ENCODE data around the gene OASL. TPM values are rescaled to one million over a fixed set of nuclear protein-coding genes. Genes with fewer than 3 reads are reported as not detected.
A peak's percentile ranks its signal among the peaks of the same experiment; 100 is the strongest.

Gene OASL
- total RNA-seq, 1 donor from 2014 or later = 0.58 TPM

- no peak for DNase-seq (ENCODE audit: low read depth)
- no peak overlapping the region for H3K4me3 ChIP-seq (ENCODE audit: low read depth, low read length)
- H3K36me3 ChIP-seq (ENCODE audit: control insufficient read depth, insufficient read depth, low read length) = no peaks in the 10 kb centered on the region
- TF ChIP-seq CTCF (IDR thresholded peaks at IDR 0.05; ENCODE audit: insufficient read depth, low read length, poor library complexity, severe bottlenecking) = no peak
- no peaks in the 10 kb centered on the region for H3K27me3 ChIP-seq (ENCODE audit: control insufficient read depth, insufficient read depth, low read length)
These were observed 17.3 kb downstream of the OASL start for GRCh38 chr12:121021754-121022153.

GRCh38 chr12:121018860-121019617 lies 20.0 kb downstream of the OASL start:
- DNase-seq (ENCODE audit: low read depth) = no peak
- Histone ChIP-seq H3K4me3 (ENCODE audit: low read depth, low read length) (no peak overlapping the region), H3K36me3 (ENCODE audit: control insufficient read depth, insufficient read depth, low read length) (no peaks in the 10 kb centered on the region), H3K27me3 (ENCODE audit: control insufficient read depth, insufficient read depth, low read length) (no peaks in the 10 kb centered on the region)
- no peak for TF ChIP-seq CTCF (IDR thresholded peaks at IDR 0.05; ENCODE audit: insufficient read depth, low read length, poor library complexity, severe bottlenecking)

- DNase-seq (ENCODE audit: low read depth) = no peak
- Histone ChIP-seq H3K36me3 (ENCODE audit: control insufficient read depth, insufficient read depth, low read length) (no peaks in the 10 kb centered on the region), H3K27me3 (ENCODE audit: control insufficient read depth, insufficient read depth, low read length) (no peaks in the 10 kb centered on the region), H3K4me3 (ENCODE audit: low read depth, low read length) (no peak overlapping the region)
- TF ChIP-seq CTCF (IDR thresholded peaks at IDR 0.05; ENCODE audit: insufficient read depth, low read length, poor library complexity, severe bottlenecking) = no peak
These were observed 21.0 kb downstream of the OASL start for GRCh38 chr12:121017966-121018491.

GRCh38 chr12:121015825-121016766 lies 22.9 kb downstream of the OASL start, which contains the start of gene C12orf43:
Gene C12orf43, minus strand, starts transcription at chr12:121016487. Its CDS starts 13 bp downstream, at chr12:121016474.
- peak; percentile 68 for DNase-seq (ENCODE audit: low read depth)

GRCh38 chr12:121013715-121014114 lies 25.3 kb downstream of the OASL start:
- Histone ChIP-seq H3K4me3 (ENCODE audit: low read depth, low read length) (no peak overlapping the region), H3K27me3 (ENCODE audit: control insufficient read depth, insufficient read depth, low read length) (no peaks in the 10 kb centered on the region), H3K36me3 (ENCODE audit: control insufficient read depth, insufficient read depth, low read length) (no peaks in the 10 kb centered on the region)
- no peak for DNase-seq (ENCODE audit: low read depth)
- no peak for TF ChIP-seq CTCF (IDR thresholded peaks at IDR 0.05; ENCODE audit: insufficient read depth, low read length, poor library complexity, severe bottlenecking)

More at GRCh38 chr12:121015825-121016766, 22.9 kb downstream of the OASL start, which contains the start of gene C12orf43:
- Histone ChIP-seq H3K27me3 (ENCODE audit: control insufficient read depth, insufficient read depth, low read length) (no peaks in the 10 kb centered on the region), H3K36me3 (ENCODE audit: control insufficient read depth, insufficient read depth, low read length) (no peaks in the 10 kb centered on the region), H3K4me3 (ENCODE audit: low read depth, low read length) (peak within 1 kb of the TSS; percentile 63)
- no peak for TF ChIP-seq CTCF (IDR thresholded peaks at IDR 0.05; ENCODE audit: insufficient read depth, low read length, poor library complexity, severe bottlenecking)

All from kidney epithelial cell (primary cell).